ENCODE data around the gene ISG20L2. TPM values are rescaled to one million over a fixed set of nuclear protein-coding genes. Genes with fewer than 3 reads are reported as not detected.

The ISG20L2 gene
- total RNA-seq, 2 donors from 2014 or later, result 19.4 to 34.4 TPM

- H3K36me3 ChIP-seq, result peaks cover 0 to 8% of the 10 kb centered on the region in 2 donors
- intact Hi-C loops (cut with DNase I), result loop anchor here (1.0 kb wide), 1 partner anchor 35 kb away; no protein-coding TSS in a partner anchor
- WGBS, result 12% methylated on average over 18 of the region's 18 CpGs
- H3K4me3 ChIP-seq, result peak overlapping the region; percentile 9 to 14
- TF ChIP-seq POLR2A (IDR thresholded peaks at IDR 0.05), result no peak
- TF ChIP-seq POLR2AphosphoS5 (IDR thresholded peaks at IDR 0.05), result peak; percentile 73
- TF ChIP-seq CTCF (IDR thresholded peaks at IDR 0.05), result peak; percentile 88 to 97 (median 96)
- no peaks in the 10 kb centered on the region for H3K9me3 ChIP-seq
- H3K27ac ChIP-seq, result peak overlapping the region in 1 of 2 donors; percentile 20
- peaks cover 29% of the 10 kb centered on the region for H3K4me1 ChIP-seq (replicated peaks)
- no peaks in the 10 kb centered on the region for H3K27me3 ChIP-seq (replicated peaks; ENCODE audit: insufficient read depth)
- peak; percentile 85 for DNase-seq (ENCODE audit: low spot score)
Observed at GRCh38 chr1:156725683-156726280, 2.8 kb downstream of the ISG20L2 start.

GRCh38 chr1:156721535-156721934 is 7.0 kb downstream of the ISG20L2 start:
- Histone ChIP-seq H3K27ac (no peak overlapping the region), H3K36me3 (peaks cover 0 to 8% of the 10 kb centered on the region in 2 donors), H3K4me3 (no peak overlapping the region), H3K27me3 (replicated peaks; ENCODE audit: insufficient read depth) (no peaks in the 10 kb centered on the region), H3K9me3 (no peaks in the 10 kb centered on the region), H3K4me1 (replicated peaks) (peaks cover 17% of the 10 kb centered on the region)
- TF ChIP-seq POLR2A (IDR thresholded peaks at IDR 0.05), result no peak
- no peak for TF ChIP-seq CTCF (IDR thresholded peaks at IDR 0.05)
- no peak for TF ChIP-seq POLR2AphosphoS5 (IDR thresholded peaks at IDR 0.05)
- 83% methylated on average over 4 of the region's 4 CpGs for WGBS
- intact Hi-C loops (cut with DNase I), result no loop called here
- no peak for DNase-seq (ENCODE audit: low spot score)

DNA sequence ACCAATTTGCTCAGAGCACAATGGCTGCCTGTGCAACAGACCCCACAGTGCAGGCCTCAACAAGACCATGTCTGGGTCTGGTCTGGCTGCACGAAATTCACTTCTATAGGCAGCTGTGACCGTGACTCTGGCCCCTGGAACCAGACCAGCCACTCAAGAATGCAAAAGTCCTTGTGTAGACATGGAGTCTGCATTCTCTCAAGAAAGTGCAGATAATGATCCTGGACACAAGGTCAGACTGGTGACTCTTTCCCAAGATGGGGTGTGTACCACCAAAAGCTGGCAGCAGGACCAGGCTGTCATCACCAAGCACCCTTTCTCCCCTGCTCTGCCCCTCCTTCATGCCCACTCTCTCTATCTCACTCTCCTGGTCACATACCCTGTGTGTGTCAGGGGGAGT is 7.4 kb downstream of the ISG20L2 start:
- TF ChIP-seq POLR2A (IDR thresholded peaks at IDR 0.05), result no peak
- no peak for TF ChIP-seq POLR2AphosphoS5 (IDR thresholded peaks at IDR 0.05)
- no peak for TF ChIP-seq CTCF (IDR thresholded peaks at IDR 0.05)
- 60% methylated on average over 2 of the region's 2 CpGs for WGBS

DNA sequence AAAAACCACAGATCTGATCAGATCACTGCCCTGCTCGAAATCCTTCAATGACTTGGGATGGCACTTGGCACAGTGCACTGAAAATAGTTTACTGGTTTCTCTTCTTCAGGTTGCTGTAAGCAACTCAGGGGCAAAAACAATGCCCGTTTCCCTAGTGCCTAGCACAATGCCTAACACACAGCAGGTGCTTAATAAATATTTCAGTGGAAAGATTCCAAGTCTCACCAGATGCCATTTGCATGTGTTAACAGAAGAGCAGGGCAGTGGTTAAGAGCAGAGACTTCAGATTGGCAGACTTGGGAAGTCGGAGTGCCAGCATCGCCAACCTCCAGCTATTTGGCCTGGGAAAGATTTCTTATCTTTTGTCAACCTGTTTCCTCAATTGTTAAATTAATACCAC is 11.2 kb downstream of the ISG20L2 start:
- H3K27ac ChIP-seq, result no peak overlapping the region
- H3K9me3 ChIP-seq, result no peaks in the 10 kb centered on the region
- H3K27me3 ChIP-seq (replicated peaks; ENCODE audit: insufficient read depth), result no peaks in the 10 kb centered on the region
- no peak for TF ChIP-seq POLR2A (IDR thresholded peaks at IDR 0.05)
- no peak for TF ChIP-seq POLR2AphosphoS5 (IDR thresholded peaks at IDR 0.05)
- no peak for TF ChIP-seq CTCF (IDR thresholded peaks at IDR 0.05)
- 67% methylated on average over 4 of the region's 4 CpGs for WGBS
- H3K36me3 ChIP-seq, result no peaks in the 10 kb centered on the region
- no peak for DNase-seq (ENCODE audit: low spot score)
- H3K4me3 ChIP-seq, result no peak overlapping the region
- intact Hi-C loops (cut with DNase I), result no loop called here
- no peaks in the 10 kb centered on the region for H3K4me1 ChIP-seq (replicated peaks)

More for the DNA sequence above, 7.4 kb downstream of the ISG20L2 start:
- no peak for DNase-seq (ENCODE audit: low spot score)
- H3K27ac ChIP-seq, result no peak overlapping the region
- intact Hi-C loops (cut with DNase I), result no loop called here
- peaks cover 0 to 8% of the 10 kb centered on the region in 2 donors for H3K36me3 ChIP-seq
- no peak overlapping the region for H3K4me3 ChIP-seq
- peaks cover 13% of the 10 kb centered on the region for H3K4me1 ChIP-seq (replicated peaks)
- H3K9me3 ChIP-seq, result no peaks in the 10 kb centered on the region
- H3K27me3 ChIP-seq (replicated peaks; ENCODE audit: insufficient read depth), result no peaks in the 10 kb centered on the region

DNA sequence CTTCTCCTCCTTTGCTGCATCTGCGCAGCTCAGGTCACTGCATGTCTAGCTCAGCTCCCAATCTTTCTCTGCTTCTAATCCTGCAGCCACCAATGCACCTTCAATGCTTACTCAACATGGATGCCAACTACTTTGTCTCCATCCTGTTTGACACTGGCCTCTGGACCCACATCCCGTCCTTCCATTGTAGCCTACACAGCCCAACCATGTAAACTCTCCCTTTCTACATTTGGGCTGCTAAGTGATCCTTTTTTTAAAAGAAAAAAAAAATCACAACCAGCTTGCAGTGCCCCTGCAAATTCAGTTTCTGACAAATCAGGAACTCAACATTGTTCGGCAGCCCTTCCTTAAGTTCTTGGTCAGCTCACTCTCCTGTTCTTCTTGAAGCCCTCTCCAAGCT is 13.7 kb downstream of the ISG20L2 start:
- DNase-seq (ENCODE audit: low spot score), result no peak
- TF ChIP-seq CTCF (IDR thresholded peaks at IDR 0.05) (no peak), POLR2AphosphoS5 (IDR thresholded peaks at IDR 0.05) (no peak), POLR2A (IDR thresholded peaks at IDR 0.05) (no peak)
- Histone ChIP-seq H3K4me1 (replicated peaks) (no peaks in the 10 kb centered on the region), H3K4me3 (no peak overlapping the region), H3K27me3 (replicated peaks; ENCODE audit: insufficient read depth) (no peaks in the 10 kb centered on the region), H3K9me3 (no peaks in the 10 kb centered on the region), H3K27ac (no peak overlapping the region), H3K36me3 (no peaks in the 10 kb centered on the region)
- intact Hi-C loops (cut with DNase I), result no loop called here
- 92% methylated on average over 3 of the region's 3 CpGs for WGBS

Data from prostate gland (tissue), 2 donors.